K562 (cell line): ENCODE results near the gene FAM24B. TPM values are rescaled to one million over a fixed set of nuclear protein-coding genes. Genes with fewer than 3 reads are reported as not detected.

Source experiments
- BACH1 ChIP-seq: fragments of 200-800 bp; sonication (Bioruptor generic); IDR thresholded peaks from 2 replicates; pipeline ENCODE4 v1.6.1; 2016; ENCODE audit warnings: missing genetic modification characterization, missing compliant biosample characterization
- IFI16 ChIP-seq: fragments of 250-450 bp; sonication (Bioruptor Pico); IDR thresholded peaks from 2 replicates; pipeline ENCODE4 v2.1.2; 2022; ENCODE audit warnings: mild to moderate bottlenecking, inconsistent platforms
- NCOA2 ChIP-seq, 2 experiments: fragments of 450-650 bp; IDR thresholded peaks; 2 replicates each; pipeline ENCODE4 v1.6.1; 2018; ENCODE audit warnings: mild to moderate bottlenecking in 2 of 2, moderate library complexity in 1 of 2; ENCODE audit not compliant: partially characterized antibody in 2 of 2
- NR0B1 ChIP-seq: fragments of 450-650 bp; IDR thresholded peaks from one replicate; pipeline ENCODE4 v1.6.1; 2018; ENCODE audit warnings: mild to moderate bottlenecking, moderate library complexity; ENCODE audit not compliant: partially characterized antibody
- RBM17 ChIP-seq: fragments of 200-400 bp; formaldehyde crosslinking; IDR thresholded peaks from 2 replicates; pipeline ENCODE4 v1.6.1; 2017; ENCODE audit warnings: low read depth, mild to moderate bottlenecking, low read length, borderline replicate concordance
- TFAM ChIP-seq: fragments of 250-450 bp; sonication (Bioruptor Pico); conservative IDR thresholded peaks from 2 replicates; pipeline ENCODE4 v1.5.0; 2021; ENCODE audit warnings: mild to moderate bottlenecking, moderate library complexity
- ZBTB11 ChIP-seq, 3 experiments: fragments of 200-800 bp in 1 of 3; fragments of 250-450 bp in 1 of 3; fragments of 450-650 bp in 1 of 3; sonication (Bioruptor Pico) in 1 of 3; sonication (Bioruptor generic) in 1 of 3; formaldehyde crosslinking in 1 of 3; IDR thresholded peaks; 2 replicates each; pipeline versions ENCODE4 v1.6.1 to v1.8.0; 2016 to 2022; ENCODE audit warnings: mild to moderate bottlenecking in 2 of 3, missing genetic modification characterization in 2 of 3, missing compliant biosample characterization in 1 of 3, moderate library complexity in 1 of 3
- ZFP91 ChIP-seq: sonication (generic); formaldehyde crosslinking; IDR thresholded peaks from 2 replicates; pipeline ENCODE4 v1.8.0; 2022; ENCODE audit warnings: mild to moderate bottlenecking, missing genetic modification reagents
- ZNF318 ChIP-seq, 2 experiments: fragments of 450-650 bp; IDR thresholded peaks; 2 replicates each; pipeline ENCODE4 v1.6.1; 2016; ENCODE audit warnings: mild to moderate bottlenecking in 2 of 2, borderline replicate concordance in 1 of 2, low read depth in 1 of 2, moderate library complexity in 1 of 2
- ZNF561 ChIP-seq: fragments of 450-650 bp; formaldehyde crosslinking; conservative IDR thresholded peaks from 2 replicates; pipeline ENCODE4 v1.4.0; 2020; ENCODE audit warnings: mild to moderate bottlenecking, moderate library complexity
- polyA plus RNA-seq, 8 experiments: library from polyadenylated mRNA; depleted of rRNA in 4 of 8; stranded (reverse) in 5 of 8; unstranded in 3 of 8; fragments of >200 nt; fragmentation: Nextera tagmentation in 2 of 8; fragmentation: Illumina TruSeq in 1 of 8; extraction: Ambion mirVana in 2 of 8; extraction: Trizol in 1 of 8; gene quantifications; 2 replicates each; pipeline versions ENCODE4 v1.2.1 to v1.2.3, GENCODE V29; 2011 to 2014; ENCODE audit warnings: inconsistent platforms in 1 of 8, missing spikeins in 1 of 8
- total RNA-seq, 7 experiments: library from RNA; depleted of rRNA in 6 of 7; stranded (reverse); fragments of >200 nt in 6 of 7; fragmentation: Illumina TruSeq in 2 of 7; extraction: Trizol in 2 of 7; gene quantifications; 2 replicates each; pipeline versions ENCODE4 v1.2.1 to v1.2.3, GENCODE V29; 2011 to 2021; ENCODE audit warnings: low replicate concordance in 1 of 7

FAM24B gene
- total and polyA plus RNA-seq, 9 of the 15 experiments (the other 6 are each of a cell fraction or from before 2014, with no cell fraction given) = 6.0 to 19.6 (median 9.2) TPM

DNA sequence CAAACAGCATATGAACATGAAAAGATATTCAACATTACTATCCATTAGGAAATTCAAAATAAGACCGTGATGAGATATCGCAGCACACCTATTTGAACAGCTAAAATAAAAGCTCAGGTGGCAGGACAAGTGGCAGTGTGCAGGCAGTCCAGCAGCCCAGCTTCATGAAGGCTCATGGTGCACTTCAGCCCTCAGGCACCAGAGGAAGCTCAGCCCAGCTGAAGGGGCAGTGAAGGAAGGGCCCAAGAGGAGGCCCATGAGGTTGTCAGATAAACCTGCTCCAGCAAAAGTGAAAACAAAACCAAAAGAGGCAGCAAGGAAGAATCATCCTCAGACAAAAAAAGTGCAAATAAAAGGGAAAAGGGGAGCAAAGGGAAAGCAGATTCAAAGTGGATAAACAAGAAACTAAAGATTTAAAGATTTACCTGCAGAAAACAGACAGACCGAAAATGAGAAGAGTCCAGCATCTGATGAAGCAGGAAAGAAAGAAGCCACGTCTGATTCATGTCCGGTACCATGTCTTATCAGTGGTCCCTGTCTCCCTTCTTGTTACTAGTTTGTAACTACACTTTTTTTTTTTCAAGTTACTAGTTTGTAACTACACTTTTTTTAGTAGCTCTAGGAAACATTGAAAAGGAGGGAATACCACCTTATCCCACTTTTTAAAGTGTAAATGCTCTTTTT, 15.0 kb upstream of the FAM24B start (continued):
- TF ChIP-seq ZFP91 (CRISPR knock-in tag) (no peak), TFAM (CRISPR knock-in tag) (no peak), NR0B1 (no peak), ZNF318 (IDR thresholded peaks at IDR 0.05; ENCODE audit: borderline replicate concordance in 1 of 2, low read depth in 1 of 2) (no peak), IFI16 (CRISPR knock-in tag) (no peak), ZNF561 (CRISPR knock-in tag) (no peak), ZBTB11 (CRISPR knock-in tag; IDR thresholded peaks at IDR 0.05) (0 out of 6 replicates have a peak, but pooled peaks of 1 of the 3 experiments have one; percentile 28), NCOA2 (IDR thresholded peaks at IDR 0.05; ENCODE audit: partially characterized antibody in 2 of 2) (no peak), BACH1 (no peak), RBM17 (no peak)
